GM21717 (cell line): ENCODE data around the gene TSPAN16.
"Not testable (repeated sequence)": the region's sequence is repeated elsewhere in the genome, so short reads cannot be mapped to it uniquely, and the experiment has no call there.

Experiments
- ATAC-seq: cut with Tn5 transposase; IDR thresholded peaks from one replicate; pipeline ENCODE4 v1.9.1; 2021; ENCODE audit warnings: mild to moderate bottlenecking, moderate library complexity; ENCODE audit not compliant: unreplicated experiment

TSPAN16 gene

GRCh38 chr19:11306337-11306736 is 10.4 kb downstream of the TSPAN16 start:
- no peak for ATAC-seq

- not testable (repeated sequence) for ATAC-seq
Observed at GRCh38 chr19:11320278-11320995, 24.5 kb downstream of the TSPAN16 start.

DNA sequence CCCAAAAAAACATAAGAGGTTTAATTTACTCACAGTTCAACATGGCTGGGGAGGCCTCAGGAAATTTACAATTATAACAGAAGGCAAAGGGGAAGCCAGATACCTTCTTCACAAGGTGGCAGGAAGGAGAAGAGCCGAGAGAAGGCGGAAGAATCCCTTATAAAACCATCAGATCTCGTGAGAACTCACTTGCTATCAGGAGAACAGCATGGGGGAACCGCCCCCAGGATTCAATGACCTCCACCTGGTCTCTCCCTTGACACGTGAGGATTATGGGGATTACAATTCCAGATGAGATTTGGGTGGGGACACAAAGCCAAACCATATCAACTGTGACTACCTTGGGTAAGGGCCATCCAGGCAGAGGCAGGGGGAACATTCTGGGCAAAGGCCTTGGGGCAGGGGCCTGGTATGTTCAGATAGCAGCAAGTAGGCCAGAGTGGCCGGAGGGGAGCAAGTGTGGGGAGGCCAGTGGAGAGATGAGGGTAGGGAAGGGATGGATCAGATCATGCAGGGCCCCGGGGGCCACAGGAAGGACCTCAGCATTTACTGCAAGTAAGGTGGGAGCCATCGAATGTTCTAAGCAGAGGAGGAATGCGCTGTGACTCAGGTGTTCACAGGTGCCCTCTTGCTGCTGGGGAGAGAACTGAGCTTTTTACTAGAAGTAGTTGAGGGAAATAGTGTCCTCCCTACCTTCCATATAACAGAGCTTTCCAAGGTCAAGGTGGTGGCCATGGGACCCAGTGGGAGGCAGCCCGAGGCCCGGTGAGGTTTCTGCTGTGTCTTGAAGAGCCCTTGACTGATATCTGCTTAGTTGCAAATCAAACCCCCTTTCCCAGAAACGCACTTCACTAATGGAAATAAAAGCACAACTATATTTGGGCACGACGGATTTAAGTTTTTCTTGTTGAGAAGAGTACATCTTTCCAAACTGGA is 25.5 kb downstream of the TSPAN16 start:
- ATAC-seq: no peak

DNA sequence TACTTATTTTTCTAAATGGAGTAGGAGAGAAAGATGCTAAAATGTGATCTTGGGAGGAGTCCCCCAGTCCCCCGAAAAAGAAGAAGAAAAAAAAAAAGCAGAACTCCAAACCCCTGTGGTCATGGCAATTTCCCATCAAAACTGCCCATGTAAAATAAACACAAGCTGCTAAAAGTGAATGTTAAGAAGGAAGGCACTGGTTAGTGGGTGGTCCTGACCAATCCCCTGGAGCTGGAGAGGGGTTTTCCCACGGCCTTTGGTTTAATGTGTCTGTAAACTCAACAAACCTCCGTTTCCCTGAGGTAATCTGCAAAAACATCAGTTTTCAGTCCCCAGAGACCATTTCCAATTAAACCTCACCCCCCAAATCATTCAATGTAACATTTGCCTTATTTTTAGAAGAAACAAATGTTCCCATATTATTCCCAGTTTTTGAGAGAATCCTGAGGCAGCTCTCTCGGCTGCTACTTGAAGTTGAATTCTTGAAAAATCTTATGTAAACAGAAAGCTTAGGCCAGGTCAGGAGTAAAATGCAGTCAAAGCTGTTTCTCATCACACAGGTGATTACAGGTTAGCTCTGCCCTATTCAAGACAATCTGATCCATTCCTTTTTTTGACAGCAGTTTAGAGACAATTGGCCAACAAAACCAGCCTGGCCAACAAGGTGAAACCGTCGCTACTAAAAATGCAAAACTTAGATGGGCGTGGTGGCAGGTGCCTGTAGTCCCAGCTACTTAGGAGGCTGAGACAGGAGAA is 26.5 kb downstream of the TSPAN16 start:
- ATAC-seq: no peak

DNA sequence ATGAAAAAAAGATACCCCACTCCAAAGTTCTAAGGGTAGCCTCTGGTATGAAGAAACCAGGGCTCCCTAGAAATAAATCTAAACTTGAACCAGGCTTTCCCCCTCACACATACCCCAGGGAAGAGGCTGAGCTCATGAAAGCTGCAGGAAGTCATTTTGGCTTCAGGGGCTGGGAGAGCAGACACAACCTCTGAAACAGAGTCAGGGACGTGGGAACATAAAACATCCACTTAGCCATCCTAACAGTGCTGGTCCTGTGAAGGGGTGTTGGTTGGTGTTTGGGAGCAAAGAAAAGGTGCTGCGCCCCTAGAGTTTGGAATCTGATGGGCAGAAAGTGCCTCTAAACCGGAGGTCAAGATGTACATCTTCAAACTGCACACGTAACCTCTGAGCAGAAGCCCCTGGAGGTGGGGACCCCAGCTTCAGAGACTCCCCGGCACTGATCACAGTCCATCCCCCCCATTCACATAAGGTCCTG is 27.7 kb downstream of the TSPAN16 start:
- no peak for ATAC-seq

GRCh38 chr19:11324079-11324661 is 28.2 kb downstream of the TSPAN16 start:
- no peak for ATAC-seq

DNA sequence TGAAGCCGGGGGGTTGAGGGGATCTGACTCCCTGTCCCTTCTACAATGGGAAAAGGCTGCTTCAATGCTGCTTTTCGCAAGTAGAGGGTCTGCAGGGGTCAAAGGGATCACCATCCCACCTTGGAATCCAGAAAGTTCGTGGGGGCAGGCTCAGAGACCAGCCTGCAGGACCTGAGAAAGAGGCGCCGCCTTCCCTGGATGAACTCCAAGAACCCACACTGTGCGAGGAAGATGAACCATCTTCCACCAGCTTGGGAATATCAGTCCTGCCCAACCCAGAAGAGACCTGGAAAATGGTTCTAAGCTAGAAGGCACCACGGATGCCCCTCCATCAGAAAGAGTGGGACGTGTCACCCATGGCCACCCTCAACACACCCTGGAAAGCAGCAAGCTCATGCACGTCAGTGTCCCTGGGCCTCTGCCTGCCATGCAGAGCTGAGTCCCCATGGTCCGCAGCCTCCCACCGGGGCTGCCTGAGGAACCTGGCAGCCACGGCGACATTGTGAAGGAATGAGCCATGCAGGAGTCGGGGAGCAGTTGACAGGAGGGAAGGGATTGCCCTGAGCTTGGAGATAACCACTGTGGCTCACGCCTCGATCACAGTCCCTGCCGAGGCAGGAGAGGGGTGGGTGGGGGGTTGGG is 28.9 kb downstream of the TSPAN16 start:
- ATAC-seq: no peak

DNA sequence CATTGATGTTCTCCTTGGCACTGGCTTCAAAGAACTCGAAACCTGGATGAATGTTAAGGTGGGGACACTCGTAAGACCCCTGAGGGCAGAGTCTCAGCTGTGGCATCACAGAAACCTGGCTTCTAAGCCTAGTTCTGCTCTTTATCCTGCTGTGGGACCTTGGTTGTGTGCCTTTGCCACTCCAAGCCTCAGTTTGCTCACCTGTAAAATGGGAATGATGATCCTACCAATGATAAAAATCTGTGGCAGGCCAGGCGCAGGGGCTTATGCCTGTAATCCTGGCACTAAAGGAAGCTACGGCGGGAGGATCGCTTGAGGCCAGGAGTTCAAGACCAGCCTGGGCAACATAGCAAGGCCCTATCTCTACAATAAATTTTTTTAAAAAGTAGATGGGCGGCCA is 29.6 kb downstream of the TSPAN16 start:
- ATAC-seq: no peak

DNA sequence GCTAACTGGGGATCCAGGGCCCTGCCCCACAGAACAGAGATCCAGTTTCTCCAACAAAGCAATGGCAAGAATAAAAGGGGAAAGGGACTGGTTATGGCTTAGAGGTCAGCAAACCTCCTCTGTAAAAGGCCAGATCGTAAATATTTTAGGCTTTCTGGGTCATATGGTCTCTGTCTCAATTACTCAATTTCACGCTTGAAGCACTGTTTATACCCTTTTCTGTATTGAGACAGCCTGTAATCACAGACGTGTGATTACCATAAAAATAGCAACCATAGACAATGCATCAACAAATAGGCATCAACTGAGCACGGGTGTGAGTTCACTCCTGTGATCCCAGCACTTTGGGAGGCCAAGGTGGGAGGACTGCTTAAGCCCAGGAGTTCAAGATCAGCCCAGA is 34.2 kb downstream of the TSPAN16 start:
- no peak for ATAC-seq

DNA sequence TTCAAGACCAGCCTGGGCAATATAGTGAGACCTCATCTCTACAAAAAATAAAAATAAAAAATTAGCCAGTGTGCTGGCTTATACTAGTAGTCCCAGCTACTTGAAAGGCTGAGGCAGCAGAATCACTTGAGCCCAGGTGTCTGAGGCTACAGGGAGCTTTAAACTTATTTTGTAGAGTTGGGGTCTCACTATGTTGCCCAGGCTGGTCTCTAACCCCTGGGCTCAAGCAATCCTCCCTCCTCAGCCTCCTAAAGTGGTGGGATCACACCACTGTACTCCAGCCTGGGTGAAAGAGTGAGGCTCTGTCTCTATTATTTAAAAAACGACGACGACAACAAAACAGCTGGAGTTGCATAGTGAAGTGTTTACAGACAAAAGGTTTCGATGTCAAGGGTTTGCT is 35.5 kb downstream of the TSPAN16 start:
- no peak for ATAC-seq

GRCh38 chr19:11332822-11333221 is 36.9 kb downstream of the TSPAN16 start:
- no peak for ATAC-seq

DNA sequence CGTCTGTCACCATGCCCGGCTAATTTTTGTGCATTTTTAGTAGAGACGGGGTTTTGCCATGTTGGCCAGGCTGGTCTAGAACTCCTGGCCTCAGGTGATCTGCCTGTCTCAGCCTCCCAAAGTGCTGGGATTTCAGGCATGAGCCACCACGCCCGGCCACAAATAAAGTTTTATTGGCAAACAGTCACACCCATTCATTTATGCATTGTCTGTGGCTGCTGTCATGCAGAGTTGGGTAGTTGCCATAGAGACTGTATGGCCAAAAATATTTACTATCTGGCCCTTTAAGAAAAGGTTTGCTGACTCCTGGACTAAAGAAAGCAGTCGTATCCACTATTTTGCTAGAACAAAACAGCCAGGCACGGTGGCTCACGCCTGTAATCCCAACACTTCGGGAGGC is 37.9 kb downstream of the TSPAN16 start:
- not testable (repeated sequence) for ATAC-seq

DNA sequence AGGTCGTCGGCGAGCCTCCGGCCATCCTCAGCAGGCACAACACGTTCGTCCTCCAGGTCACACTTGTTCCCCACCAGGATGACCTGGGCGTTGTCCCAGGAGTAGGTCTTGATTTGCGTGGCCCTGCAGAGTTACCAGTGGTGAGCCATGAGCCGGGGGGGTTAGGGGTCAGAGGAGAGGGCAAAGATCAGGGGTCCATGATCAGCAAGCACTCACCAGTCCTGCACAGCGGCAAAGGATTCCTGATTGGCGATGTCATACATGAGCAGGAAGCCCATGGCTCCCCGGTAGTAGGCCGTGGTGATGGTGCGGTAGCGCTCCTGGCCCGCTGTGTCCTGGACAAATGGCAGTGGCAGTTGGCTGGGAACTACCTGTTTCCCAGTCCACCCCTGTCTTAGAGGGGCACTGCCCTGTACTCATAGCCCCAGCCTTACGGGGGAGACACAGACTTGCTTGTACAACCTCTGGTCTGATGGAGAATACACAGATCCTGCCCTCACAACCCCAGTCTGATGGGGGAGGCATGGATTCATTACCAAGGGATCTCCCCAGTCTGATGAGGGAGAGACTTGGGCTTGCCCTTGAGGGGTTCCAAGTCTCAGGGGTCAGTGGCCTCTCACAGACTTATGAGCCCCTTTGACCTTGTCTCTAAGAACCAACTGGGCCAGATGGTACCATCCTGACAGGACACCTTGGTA is 39.6 kb downstream of the TSPAN16 start:
- no peak for ATAC-seq

DNA sequence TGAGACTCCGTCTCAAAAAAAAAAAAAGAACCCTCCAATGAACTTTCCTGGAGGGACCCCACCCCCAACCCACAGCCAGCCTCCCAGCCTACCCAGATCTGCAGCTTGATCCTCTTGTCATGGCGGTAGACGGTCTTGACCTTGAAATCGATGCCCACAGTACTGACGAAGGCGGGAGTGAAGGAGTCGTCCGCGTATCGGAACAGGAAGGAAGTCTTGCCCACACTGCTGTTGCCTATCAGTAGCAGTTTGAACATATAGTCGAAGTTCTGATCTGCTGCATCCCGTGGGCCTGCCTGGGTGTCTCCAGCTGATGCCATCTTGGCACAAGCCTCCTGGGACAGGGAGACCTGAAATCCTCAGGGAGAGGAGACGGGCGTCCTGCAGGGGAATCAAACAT is 41.1 kb downstream of the TSPAN16 start:
- no peak for ATAC-seq

DNA sequence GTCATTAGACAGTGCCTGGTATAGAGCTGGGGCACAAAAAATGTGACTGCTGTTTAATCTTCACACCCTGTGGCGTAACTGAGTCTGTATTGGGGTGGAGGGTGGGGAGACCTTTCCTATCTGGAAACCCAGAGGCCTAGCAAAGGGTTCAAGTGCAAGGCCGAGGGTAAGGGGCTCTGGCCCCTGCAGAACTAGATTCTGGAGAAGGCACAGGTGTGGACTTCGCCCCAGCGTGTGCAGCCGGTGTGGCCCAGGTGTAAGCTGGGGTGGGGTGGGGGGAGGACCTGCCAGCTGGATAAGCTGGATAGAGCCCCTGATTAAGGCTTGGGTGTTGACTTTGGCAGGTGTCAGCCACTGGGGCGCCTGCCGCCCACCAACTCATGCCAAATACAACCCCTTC is 42.2 kb downstream of the TSPAN16 start:
- ATAC-seq: no peak

- ATAC-seq: peak; percentile 14
Observed at GRCh38 chr19:11338569-11339253, 42.8 kb downstream of the TSPAN16 start.

DNA sequence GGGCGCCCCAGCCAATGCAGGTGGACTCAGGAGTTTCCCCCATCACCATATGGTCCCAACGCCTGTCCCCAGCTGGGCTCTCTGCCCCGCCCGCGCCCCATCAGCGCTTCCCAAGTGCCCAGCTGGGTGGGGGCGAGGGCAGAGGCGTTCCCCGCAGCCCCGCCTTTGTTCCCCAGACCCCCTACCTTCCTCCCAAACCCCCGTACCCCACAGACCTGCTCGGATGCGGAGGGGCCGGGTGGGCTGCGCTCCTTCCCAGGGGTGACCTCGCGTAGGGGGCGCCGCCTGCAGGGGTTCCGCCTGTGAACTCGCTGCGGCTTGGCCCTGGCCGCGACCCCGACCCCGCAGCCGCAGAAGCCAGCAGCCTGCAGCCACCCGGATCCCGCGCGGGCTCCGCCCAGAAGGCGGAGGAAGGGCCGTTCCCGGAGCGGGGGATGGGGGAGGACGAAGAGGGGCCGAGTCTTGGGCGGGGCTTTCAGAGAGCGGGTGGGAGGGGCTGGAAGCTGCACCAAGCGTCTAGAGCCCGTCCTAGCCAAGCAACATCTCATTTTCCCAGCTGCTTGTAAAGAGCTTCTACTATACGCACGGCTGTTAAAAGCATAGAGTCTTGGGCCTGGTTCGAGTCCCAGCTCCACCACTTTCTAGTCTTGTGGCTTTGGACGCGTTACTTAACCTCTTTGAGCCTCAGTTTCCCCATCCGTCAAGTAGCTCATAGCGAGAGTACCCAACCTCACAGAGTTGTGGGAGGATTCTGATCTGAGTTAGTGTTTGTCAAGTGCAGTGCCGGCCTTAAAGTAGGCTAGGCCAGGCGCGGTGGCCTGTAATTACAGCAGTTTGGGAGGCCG is 43.5 kb downstream of the TSPAN16 start, which contains the start of gene RAB3D:
RAB3D (minus strand) TSS at position 404 of the 845 bp plus-strand sequence. CDS start 2,258 bp downstream, outside the sequence.
- peak; percentile 48 for ATAC-seq

GRCh38 chr19:11340099-11340467 is 44.1 kb downstream of the TSPAN16 start:
- not testable (repeated sequence) for ATAC-seq
